Measurements from ENCODE around the gene ITGB3.

Gene ITGB3

GRCh38 chr17:47278561-47278960, 24.9 kb downstream of the ITGB3 start:
- no peak for DNase-seq

- DNase-seq = no peak
These were observed 25.6 kb downstream of the ITGB3 start for GRCh38 chr17:47279062-47279801.

GRCh38 chr17:47280072-47280811, 26.6 kb downstream of the ITGB3 start:
- DNase-seq = no peak

- DNase-seq = no peak
These were observed 27.6 kb downstream of the ITGB3 start for GRCh38 chr17:47281216-47281615.

GRCh38 chr17:47285003-47285402, 31.4 kb downstream of the ITGB3 start:
- no peak for DNase-seq

GRCh38 chr17:47286198-47286914, 32.7 kb downstream of the ITGB3 start:
- DNase-seq = no peak

- DNase-seq = no peak
These were observed 33.4 kb downstream of the ITGB3 start for GRCh38 chr17:47287068-47287467.

- DNase-seq = no peak
These were observed 34.0 kb downstream of the ITGB3 start for GRCh38 chr17:47287639-47288038.

GRCh38 chr17:47288531-47289116, 35.0 kb downstream of the ITGB3 start:
- no peak for DNase-seq

GRCh38 chr17:47289302-47289701, 35.7 kb downstream of the ITGB3 start:
- DNase-seq = no peak

GRCh38 chr17:47290870-47291241, 37.2 kb downstream of the ITGB3 start:
- no peak for DNase-seq

- no peak for DNase-seq
These were observed 37.7 kb downstream of the ITGB3 start for GRCh38 chr17:47291242-47291873.

- DNase-seq = no peak
These were observed 38.6 kb downstream of the ITGB3 start for GRCh38 chr17:47292206-47292605.

- DNase-seq = no peak
These were observed 41.6 kb downstream of the ITGB3 start for GRCh38 chr17:47295037-47295873.

GRCh38 chr17:47295874-47296255, 42.2 kb downstream of the ITGB3 start:
- no peak for DNase-seq

- DNase-seq = no peak
These were observed 44.2 kb downstream of the ITGB3 start for GRCh38 chr17:47297661-47298400.

GRCh38 chr17:47298712-47299111, 45.1 kb downstream of the ITGB3 start:
- no peak for DNase-seq

GRCh38 chr17:47299239-47299910, 45.7 kb downstream of the ITGB3 start:
- DNase-seq = no peak

- no peak for DNase-seq
These were observed 47.1 kb downstream of the ITGB3 start for GRCh38 chr17:47300718-47301117.

- DNase-seq = no peak
These were observed 47.5 kb downstream of the ITGB3 start for GRCh38 chr17:47301161-47301560.

- DNase-seq = no peak
These were observed 48.2 kb downstream of the ITGB3 start for GRCh38 chr17:47301831-47302230.

Data from GDM1 (cell line).